HepG2 (cell line): ENCODE measurements around the gene CFAP97D1. TPM values are rescaled to one million over a fixed set of nuclear protein-coding genes. Genes with fewer than 3 reads are reported as not detected.

Source experiments
- DMAP1 ChIP-seq: IDR thresholded peaks from 2 replicates; pipeline ENCODE4 v1.6.1; 2016
- MNT ChIP-seq: fragments of 450-650 bp; IDR thresholded peaks from 2 replicates; pipeline ENCODE4 v1.6.1; 2016
- NFE2L2 ChIP-seq: fragments of 150-350 bp; IDR thresholded peaks from 2 replicates; pipeline ENCODE4 v1.6.1; 2014; ENCODE audit warnings: low read length
- TBX3 ChIP-seq: fragments of 450-650 bp; IDR thresholded peaks from 2 replicates; pipeline ENCODE4 v1.6.1; 2017; ENCODE audit warnings: antibody characterized with exemption, mild to moderate bottlenecking, inconsistent platforms, borderline replicate concordance
- TCF7L2 ChIP-seq: IDR thresholded peaks from 2 replicates; pipeline ENCODE4 v1.6.1; 2011; ENCODE audit warnings: mild to moderate bottlenecking, low read depth, low read length, moderate library complexity
- ZBTB37 ChIP-seq: sonication (generic); formaldehyde crosslinking; IDR thresholded peaks from 2 replicates; pipeline ENCODE4 v1.4.0; 2020; ENCODE audit warnings: mild to moderate bottlenecking, missing genetic modification reagents
- ZNF674 ChIP-seq: sonication (generic); formaldehyde crosslinking; IDR thresholded peaks from 2 replicates; pipeline ENCODE4 v1.5.0; 2020; ENCODE audit warnings: low read depth, mild to moderate bottlenecking, missing genetic modification reagents
- ZNF687 ChIP-seq: sonication (generic); formaldehyde crosslinking; IDR thresholded peaks from 2 replicates; pipeline ENCODE4 v1.5.1; 2020; ENCODE audit warnings: mild to moderate bottlenecking, missing genetic modification reagents, moderate library complexity
- polyA plus RNA-seq, 8 experiments: library from polyadenylated mRNA; depleted of rRNA in 3 of 8; stranded (reverse) in 7 of 8; unstranded in 1 of 8; fragments of >200 nt; fragmentation: Illumina TruSeq in 4 of 8; extraction: Trizol in 4 of 8; gene quantifications; 2 replicates each; pipeline versions ENCODE4 v1.2.1 to v1.2.3, GENCODE V29; 2011 to 2016; ENCODE audit warnings: low read depth in 4 of 8, missing spikeins in 1 of 8, mixed read lengths in 1 of 8; ENCODE audit not compliant: insufficient read depth in 1 of 8
- total RNA-seq, 5 experiments: library from RNA; depleted of rRNA; stranded (reverse); fragments of >200 nt; fragmentation: Illumina TruSeq; extraction: Trizol; gene quantifications; 2 replicates each; pipeline ENCODE4 v1.2.3, GENCODE V29; 2016; ENCODE audit warnings: low read depth in 1 of 5

The CFAP97D1 gene
- total and polyA plus RNA-seq, 2 of the 13 experiments (the other 11 are each of a cell fraction or from before 2014, with no cell fraction given), result 0.02 TPM; not detected in 1

GRCh38 chr17:43810226-43810715 lies 30.0 kb downstream of the CFAP97D1 start (continued):
- no peak for TF ChIP-seq ZNF687 (CRISPR knock-in tag)
- no peak for TF ChIP-seq NFE2L2
- TF ChIP-seq MNT, result no peak
- TF ChIP-seq DMAP1 (CRISPR knock-in tag), result no peak
- no peak for TF ChIP-seq TCF7L2
- no peak for TF ChIP-seq TBX3
- TF ChIP-seq ZNF674, result no peak
- no peak for TF ChIP-seq ZBTB37 (CRISPR knock-in tag)
- TF ChIP-seq, all 625 proteins: peak for 0
